GM21515 (cell line): ENCODE measurements around the gene TTI1.

Source experiments
- ATAC-seq: cut with Tn5 transposase; IDR thresholded peaks from one replicate; pipeline ENCODE4 v1.9.1; 2021; ENCODE audit not compliant: unreplicated experiment

TTI1 gene

DNA sequence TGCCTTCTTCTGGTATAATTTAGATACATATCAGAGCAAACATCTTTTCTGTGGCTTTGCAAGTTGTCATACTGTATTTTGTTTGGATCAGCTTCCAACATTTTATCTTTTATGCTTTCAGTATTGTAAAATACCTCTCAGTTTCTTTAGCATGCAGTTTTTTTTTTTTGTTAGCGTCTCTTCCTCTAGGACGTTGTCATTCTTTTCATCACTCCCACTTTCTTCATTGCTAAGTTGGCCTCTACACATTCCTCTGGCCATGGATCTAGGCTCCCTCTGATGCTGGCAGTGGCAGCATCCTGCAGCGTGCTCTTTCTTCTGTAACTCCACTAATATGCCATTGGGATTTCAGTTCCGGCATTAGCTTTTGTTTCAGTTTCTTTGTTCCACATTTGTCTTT, 22.0 kb upstream of the TTI1 start:
- ATAC-seq: no peak

DNA sequence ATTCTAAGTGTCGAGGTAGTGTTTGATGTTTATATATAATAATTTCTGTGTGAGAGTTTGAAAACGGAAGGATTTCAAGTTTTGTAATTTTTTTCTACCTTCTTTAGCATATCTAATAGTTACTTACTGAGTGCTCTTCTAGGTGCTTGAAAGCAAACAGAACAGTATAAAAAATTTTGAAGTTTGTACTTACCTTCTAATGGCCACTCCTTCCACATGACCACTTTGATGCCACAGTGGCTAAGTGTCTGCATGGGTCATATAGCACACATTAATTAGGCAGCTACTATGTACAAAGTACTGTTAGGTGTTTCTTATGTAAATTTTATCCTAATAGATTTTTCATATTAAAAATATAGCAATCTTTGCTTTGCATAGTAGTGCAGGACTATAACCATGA, 21.4 kb upstream of the TTI1 start:
- ATAC-seq: no peak

DNA sequence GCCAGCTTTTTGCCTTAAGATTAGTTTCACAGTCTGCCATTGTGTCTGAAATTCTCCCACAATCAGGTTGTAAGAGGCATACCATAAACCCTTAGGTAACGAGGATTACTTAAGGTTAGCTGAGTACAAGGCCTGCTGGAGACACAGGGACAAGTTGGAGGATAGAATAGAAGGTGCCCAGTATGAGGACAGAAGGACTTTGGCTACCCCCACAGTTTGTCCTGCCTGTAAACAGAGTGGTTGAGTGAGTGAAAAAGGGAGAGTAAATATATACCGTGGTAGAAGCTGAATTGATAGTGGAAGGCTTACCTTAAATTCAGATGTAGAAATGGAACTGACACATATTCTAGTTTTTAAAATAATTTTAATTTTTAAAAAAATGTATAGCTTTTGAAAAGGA, 19.6 kb upstream of the TTI1 start:
- ATAC-seq: no peak

- no peak for ATAC-seq
These were observed 17.4 kb upstream of the TTI1 start for GRCh38 chr20:38050686-38051085.

DNA sequence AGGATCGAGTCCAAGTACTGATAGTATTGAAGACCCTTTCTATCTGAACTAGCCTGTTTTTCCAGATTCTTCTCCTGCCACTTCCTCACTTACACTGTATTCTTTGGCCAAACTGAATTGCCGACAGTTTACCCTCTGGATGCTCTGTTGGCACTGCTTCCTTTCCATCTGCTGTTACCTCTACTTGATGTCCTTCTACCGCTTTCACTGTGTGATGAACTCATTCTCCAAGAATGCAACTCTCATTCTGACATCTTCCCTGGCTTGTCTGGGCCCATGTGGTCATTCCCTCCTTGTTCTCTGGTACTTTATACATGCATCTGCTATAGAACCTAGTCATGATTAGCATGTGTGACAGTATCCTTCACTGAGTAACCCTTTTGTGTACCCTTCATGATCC, 16.5 kb upstream of the TTI1 start:
- no peak for ATAC-seq

DNA sequence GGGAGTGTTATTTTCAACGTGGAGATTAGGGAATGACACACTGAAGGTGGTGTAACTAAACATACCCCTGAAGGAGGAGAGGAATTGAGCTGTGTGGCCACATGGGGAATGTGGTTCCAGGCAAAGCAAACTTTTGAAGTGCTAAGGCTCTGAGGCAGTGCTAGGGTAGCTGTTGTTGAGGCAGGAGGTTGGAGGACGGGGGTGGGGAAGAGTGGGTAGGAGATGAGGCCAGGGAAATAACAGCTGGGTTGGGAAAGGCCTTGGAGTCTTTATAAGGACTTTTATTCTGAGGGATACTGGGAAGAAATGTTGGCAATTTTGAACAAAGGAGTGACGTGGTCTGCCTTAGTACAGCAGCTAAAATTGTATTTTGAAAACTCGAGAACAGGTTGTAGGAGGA, 13.3 kb upstream of the TTI1 start:
- no peak for ATAC-seq

- ATAC-seq: no peak
These were observed 11.4 kb upstream of the TTI1 start for GRCh38 chr20:38044685-38045084.

- no peak for ATAC-seq
These were observed 10.4 kb upstream of the TTI1 start for GRCh38 chr20:38043512-38044300.

DNA sequence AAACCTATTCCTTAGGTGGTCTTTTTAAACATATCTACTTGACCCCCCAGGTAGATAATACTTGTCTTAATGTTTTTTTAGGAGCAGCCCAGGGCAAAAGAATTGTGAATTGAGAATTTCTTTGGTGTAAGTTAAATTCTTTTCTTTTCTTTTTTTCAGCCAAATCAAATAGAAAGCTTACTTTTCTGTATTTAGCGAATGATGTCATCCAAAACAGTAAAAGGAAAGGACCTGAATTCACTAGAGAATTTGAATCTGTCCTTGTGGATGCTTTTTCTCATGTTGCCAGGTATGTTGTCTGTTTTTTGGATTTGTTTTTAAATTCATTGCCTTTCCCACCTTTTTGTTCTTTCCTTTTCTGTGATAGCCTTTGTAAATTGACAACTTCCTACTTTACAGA, 7.0 kb upstream of the TTI1 start:
- ATAC-seq: no peak

DNA sequence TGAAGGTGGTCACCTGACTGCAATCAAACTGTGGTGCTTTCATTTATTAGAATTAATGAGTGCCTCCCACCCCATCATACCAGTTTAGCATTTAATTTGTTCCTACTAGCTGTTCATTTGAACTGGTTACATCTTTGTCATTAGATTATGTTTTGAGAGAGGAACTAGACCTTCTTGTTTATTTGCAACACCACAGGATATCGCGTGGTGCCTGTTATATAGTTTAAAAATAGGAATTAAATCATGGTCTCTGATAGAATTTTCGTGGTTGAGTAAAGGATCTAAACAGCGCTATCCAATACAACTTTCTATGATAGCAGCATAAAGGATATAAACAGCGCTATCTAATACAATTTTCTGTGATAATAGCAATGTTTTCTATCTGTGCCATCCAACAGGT, 3.1 kb upstream of the TTI1 start:
- ATAC-seq: no peak

- no peak for ATAC-seq
These were observed 1.7 kb upstream of the TTI1 start for GRCh38 chr20:38034961-38035360.

DNA sequence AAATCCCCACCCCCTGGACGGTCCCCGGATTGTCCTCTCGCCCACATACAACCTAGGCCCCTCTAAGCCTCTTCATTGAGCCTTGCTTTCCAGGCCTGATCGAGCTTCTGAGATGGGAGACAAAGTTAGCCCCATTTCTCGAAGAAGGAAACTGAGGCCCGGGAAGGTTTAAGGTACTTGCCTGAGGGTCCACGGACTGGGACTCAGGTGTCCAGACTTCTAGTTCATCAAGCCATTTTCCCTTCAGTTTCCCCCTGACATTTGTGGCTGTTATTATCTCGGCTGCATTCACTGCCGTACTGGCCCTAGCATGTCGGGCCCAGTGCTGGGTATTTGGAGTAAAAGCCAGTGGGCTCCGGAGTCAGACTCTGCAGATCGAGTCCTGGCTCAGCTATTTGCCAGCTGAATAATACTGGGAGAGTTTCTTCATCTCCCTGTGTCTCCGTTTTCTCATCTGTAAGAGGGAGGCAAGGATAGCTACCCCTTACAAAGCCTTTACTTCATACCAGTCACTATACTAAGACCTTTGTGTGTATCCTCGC, 923 bp upstream of the TTI1 start:
- peak; percentile 12 for ATAC-seq

DNA sequence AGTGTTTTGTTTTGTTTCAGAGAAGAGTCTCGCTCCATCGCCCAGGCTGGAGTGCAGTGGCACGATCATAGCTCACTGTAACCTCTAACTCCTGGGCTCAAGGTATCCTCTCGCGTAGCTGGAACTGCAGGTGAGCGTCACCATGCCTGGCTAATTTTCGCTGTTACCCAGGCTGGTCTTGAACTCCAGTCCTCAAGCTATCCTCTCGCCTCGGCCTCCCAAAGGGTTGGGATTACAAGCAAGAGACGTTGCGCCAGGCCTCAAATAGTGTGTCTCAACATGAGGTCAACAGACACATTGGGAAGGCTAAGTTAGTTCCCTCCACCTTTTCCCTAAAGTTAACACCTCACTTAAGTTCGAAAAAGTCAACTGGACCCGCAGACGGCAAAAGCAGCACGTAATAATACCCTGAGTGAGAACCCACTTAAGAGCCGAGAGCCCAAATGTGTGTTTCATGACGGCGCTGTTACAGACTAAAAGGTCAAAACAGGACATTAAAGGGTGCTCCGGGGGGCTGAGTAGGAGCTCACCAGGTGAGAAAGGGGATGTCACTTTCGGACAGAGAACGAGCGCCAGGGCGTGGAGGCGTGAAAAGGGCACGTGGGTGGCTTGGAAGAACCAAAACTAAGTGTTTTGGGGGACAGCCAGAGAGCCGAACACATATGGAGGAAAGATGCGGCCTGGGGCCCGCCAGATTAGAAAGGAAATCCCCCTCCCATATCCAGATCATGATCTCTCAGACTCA, 499 bp downstream of the TTI1 start:
- peak; percentile 42 for ATAC-seq

- ATAC-seq: no peak
These were observed 1.3 kb downstream of the TTI1 start for GRCh38 chr20:38031957-38032356.

DNA sequence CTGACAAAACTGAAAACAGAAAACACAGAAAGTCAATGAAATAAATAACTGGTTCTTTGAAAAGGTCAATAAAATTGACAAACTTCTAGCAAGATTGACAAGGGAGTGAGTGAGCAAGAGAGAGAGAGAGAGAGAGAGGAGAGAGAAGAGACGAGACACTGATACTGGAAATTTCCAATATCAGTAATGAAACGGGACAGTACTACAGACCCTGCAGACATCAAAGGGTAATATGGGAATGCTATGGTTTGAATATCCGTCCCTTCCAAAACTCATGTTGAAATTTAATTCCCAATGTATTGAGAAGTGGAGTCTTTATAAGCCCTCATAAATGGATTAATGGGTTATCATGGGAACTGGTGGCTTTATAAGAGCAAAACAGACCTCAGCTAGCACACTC, 3.8 kb downstream of the TTI1 start:
- ATAC-seq: no peak

DNA sequence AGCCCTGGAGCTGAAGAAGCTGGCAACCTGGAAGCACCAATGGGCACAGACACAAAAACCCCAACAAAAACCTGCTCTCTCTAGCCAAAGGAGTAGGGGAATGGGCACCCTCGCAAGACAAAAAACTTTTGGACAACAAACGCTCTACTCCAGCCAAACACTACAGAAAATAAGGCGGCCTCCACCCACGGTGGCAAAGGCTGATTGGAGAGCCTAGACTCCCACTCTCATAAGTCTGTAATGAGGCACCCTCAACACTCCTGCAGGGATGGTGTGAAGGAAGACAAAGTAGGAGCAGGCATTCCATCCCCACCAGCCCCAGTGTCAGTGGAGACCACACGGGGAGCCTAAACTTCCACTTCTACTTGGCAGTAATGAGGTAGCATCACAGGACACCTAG, 8.8 kb downstream of the TTI1 start:
- no peak for ATAC-seq

DNA sequence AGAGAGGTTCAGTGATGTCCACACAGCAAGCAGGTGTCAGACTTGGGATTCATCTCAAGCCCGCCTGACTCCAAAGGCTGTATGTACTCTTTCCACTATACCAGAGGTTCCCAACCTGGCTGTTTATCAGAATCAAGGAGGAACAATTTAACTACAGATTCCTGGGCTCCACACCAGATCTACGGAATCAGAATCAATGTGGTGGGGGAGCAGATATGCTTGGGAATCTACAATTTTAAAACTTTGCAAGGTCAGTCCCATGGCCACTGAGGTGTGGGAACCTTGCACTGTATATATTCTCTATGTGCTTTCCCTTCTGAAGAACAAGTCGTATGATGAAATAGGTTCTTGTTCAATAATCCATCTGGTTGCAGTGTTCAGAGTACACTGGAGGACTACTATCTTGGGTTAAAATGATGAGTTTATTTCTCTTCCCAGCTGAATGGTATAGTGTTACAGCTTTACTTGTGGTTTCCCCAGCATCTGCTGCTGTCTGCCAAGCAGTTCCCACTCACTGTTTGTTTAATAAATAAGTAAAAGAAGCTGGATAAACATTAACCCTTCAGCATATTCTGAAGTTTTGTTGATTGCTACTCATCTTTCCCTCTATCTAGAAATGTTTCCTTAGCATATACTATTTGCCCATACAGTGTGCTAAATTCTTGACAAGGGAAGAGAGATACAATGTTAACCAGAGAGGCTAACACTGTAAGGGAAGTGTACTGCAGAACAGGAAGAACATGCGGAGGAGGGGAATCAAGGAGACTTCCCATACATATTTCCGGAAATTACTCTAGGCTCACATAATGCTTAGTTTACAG, 9.9 kb downstream of the TTI1 start:
- ATAC-seq: no peak

GRCh38 chr20:38021087-38021772, 12.0 kb downstream of the TTI1 start:
- no peak for ATAC-seq

- no peak for ATAC-seq
These were observed 14.9 kb downstream of the TTI1 start for GRCh38 chr20:38018385-38018784.

DNA sequence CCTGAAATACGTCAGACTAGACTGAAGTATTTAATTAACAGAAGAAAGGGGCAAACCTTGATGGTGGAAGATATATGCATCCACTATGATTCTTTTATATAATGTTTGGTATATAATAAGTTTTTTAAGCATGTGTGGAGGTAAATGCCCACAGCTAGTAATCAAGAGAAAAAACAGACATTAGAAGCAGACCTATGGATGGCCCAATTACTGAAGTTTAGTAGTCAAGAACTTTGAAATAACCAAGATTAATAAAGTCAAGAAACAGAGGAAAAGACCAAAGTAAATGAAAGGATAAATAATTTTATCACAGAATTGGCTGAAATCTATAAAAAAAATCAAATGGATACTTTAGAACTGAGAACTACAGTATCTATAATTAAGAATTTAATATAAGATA, 15.3 kb downstream of the TTI1 start:
- no peak for ATAC-seq

DNA sequence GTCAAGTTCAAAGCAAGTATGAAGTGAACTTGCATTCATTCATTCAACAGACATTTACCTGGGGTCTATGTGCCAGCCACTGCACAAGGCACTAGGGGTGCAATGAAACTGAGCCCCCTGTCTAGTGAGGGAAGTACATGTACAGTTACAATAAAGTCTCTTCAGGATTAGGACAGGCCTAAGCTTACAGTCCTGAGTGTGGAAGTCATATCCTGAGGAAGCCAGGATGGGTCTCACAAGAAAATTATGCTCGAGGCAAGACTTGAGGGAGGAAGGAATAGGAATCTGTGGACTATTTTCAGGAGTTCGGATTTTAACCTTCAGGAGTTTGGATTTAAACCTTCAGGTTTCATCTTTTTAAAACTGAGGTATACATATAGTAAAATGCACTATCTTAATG, 19.4 kb downstream of the TTI1 start:
- ATAC-seq: no peak
